MV-4-11 (cell line): ENCODE measurements around the gene NXT1.
"Not testable (repeated sequence)": the region's sequence is repeated elsewhere in the genome, so short reads cannot be mapped to it uniquely, and the experiment has no call there.

ENCODE experiments used
- DNase-seq: peaks from one replicate; lab custom pipeline; 2025; lab: John Stamatoyannopoulos, UW

Gene NXT1

DNA sequence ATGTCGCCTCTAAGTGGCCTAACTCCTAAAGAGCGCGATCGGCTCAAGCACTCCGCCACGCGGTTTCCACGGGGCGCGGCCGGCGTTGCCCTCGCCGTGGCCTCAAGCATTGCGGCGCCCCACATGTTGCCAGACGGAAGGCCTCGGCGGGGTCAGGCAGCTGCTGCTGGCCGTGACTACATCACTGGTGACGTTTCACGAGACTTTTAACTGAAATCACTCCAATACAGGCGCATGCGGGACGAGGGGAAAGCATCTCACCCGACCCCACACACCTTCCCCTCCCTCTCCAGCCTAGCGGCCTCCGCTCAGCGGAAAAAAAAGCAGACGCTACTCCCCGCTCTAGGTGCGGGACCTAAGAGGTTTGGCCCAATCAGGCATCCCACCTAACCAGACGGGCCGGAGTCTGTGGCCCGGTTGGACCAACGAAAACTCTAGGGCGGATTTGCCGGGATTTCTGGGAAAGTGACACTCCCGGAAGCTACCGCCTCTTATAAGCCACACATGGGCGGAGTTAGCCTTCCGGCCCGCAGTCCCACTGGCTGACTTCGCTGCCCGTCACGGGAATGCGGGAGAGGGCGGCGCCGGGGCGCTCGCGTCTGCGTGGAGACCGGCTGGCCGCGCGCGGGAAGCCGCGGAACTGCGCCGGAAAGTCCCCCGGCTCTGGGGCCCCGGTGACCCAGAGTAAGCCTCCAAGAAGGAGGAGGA is at the start of gene NXT1:
Gene NXT1, plus strand, starts transcription at position 596 of the 708 bp plus-strand sequence. CDS start 3,251 bp downstream, outside the sequence.
- peak; percentile 99 for DNase-seq

- DNase-seq: no peak
Observed at GRCh38 chr20:23301436-23302050, 49.0 kb upstream of the NXT1 start.

DNA sequence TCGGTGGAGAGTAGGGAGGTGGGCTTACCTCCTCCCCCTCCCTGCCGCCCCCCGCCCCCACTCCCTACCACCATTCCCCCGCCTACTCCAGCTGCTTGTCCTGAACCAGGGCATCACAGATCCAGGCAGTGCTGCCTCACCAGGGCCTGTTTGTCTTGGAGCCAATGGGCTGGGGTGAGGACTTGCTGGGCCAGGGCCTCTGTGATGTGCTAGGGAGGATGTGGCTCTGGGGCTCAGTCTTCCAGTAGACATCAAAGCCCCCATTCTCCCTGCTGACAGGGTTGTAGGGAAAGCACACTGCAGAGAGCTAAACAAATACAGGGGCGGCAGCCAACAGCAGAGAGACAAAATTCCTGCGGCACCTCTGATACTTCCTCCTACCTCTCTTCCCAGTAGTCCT is 48.2 kb upstream of the NXT1 start:
- DNase-seq: no peak

- no peak for DNase-seq
Observed at GRCh38 chr20:23302801-23303200, 47.8 kb upstream of the NXT1 start.

GRCh38 chr20:23303325-23304102 is 47.1 kb upstream of the NXT1 start:
- no peak for DNase-seq

- no peak for DNase-seq
Observed at GRCh38 chr20:23304616-23305015, 46.0 kb upstream of the NXT1 start.

GRCh38 chr20:23305098-23305497 is 45.5 kb upstream of the NXT1 start:
- peak; percentile 79 for DNase-seq

GRCh38 chr20:23307393-23307792 is 43.2 kb upstream of the NXT1 start:
- not testable (repeated sequence) for DNase-seq

DNA sequence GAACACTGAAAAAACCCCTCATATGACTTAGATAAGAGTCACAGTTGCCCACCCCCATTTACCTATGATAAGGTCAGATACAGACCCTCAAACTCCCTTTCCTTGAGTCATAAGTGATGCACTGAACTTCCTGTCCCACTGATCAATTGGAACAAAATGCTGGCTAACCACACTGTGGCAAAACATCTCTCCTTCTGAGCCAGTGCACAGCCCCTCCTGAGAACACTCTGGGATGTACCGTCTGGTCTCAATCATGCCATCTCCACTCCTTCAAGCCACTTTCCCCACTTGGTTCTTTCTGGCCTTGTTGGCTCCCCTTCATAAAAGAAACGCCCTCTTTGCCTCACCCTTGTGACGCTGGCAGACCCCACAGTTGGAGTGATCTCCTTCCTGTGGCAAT is 42.6 kb upstream of the NXT1 start:
- no peak for DNase-seq

DNA sequence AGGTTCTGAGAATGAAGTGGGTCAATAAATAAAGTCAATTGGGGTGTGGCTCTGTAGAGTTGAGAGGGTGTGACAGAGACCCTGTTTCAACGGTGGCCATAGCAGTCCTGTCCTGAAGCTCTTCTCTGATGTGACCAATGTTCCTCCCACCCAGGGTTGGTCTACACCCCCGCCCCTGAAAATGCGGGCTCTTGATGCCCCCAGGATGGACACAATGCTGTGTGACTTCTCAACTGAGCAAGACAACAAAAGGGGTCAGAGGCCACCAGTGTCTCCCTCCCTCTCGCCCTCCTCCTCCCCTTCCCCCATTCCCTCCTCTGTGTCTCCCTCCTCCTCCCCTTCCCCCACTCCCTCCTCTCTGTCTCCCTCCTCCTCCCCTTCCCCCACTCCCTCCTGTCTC is 41.7 kb upstream of the NXT1 start:
- no peak for DNase-seq

- no peak for DNase-seq
Observed at GRCh38 chr20:23309781-23310180, 40.8 kb upstream of the NXT1 start.

DNA sequence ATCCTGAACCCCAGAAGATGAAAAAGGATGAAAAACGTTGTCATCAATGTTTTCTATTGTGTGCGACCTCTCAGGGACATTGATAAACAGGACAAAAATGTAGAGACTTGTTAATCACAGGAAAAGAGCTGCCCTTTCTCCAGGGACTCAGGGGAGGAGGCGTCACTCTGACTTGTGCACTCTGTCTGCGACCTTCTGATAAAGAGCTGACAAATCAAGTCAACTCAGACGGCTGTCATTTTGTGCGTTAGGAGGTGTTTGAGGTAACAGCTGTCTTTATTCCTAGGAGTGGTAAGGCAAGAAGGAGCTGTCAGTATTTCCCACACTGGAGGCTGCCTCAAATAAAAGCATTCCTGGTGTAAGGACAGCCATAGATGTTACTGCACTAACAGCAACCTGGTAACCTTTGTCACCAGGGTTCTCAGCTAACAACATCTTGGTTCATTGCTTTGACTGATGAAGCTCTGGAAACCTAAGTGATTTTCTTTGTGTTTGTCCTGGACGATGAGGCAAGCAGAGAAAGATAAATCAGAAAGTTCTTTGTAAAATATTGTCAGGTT is 38.6 kb upstream of the NXT1 start:
- no peak for DNase-seq

DNA sequence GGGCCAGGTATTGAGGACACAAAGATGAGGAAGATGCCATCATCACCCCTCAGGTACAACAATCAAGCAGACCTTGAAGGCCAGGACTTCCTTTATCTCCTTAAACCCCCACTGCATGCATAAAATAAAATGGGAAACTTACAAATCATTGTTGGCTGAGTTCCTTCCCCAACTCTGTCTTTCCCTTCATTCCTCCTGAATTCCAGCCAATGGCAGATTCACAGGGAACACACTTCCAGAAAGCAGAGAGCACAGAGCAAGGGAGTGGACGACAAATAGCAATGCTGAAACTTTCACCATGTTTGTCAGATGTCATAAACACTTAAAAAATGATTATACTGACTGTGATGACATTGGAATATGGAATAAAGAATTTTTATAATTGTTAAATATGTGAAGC is 37.3 kb upstream of the NXT1 start:
- DNase-seq: no peak

DNA sequence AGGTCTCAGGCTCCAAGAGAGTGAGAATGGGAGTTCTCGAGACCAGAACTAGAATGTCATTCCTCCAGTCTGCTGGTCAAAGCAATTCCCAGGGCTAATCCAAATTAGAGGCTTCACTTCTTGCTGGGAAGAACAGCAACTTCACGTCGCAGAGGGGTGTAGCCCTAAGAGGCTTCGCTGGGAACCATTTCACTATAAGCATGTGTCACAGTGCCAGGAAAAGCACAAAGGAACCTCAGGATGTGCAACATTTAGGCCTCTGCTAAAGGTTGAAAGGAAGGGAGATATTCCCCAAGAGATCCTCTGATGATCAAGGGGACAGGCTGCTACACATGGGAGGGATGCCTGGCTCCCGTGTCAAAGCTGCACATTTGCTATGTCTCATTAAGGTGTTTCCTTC is 35.9 kb upstream of the NXT1 start:
- DNase-seq: no peak

DNA sequence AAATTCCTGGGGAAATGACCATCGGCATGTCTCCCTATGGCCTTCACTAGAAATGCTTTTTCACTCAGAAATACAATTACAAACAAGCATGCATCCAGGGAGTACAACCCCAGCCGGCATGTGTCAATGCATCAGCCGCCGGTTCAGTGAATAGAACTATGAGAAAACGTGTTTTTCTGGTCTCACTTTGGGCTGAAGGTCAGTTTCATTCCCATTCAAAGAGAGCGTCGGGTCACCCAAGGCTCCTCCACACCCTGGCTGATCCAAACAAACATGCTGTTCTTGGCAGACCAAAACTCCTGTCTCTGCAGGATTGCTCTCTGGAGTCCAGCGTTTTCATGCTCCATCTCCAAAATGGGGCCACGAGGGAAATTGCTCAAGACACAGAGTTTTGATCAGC is 35.5 kb upstream of the NXT1 start:
- DNase-seq: no peak

- DNase-seq: no peak
Observed at GRCh38 chr20:23316626-23317025, 34.0 kb upstream of the NXT1 start.

DNA sequence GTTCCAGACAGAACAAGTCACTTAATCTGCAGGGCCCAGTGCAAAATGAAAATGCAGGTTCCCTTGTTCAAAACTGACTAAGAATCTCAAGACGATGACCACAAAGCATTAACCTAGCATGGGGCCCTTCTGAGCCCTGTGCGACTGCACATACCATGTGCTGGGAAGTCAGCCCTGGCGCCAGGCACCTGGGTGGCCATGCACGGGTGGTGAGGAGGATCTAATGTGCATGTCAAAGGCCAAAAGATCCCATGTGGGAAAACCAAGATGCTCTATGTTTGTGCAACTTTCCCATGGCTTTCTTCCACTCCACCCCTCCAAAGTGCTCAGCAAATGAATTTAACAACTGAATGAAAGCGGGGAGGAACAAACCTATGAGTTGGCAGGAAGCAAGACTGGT is 33.5 kb upstream of the NXT1 start:
- no peak for DNase-seq

GRCh38 chr20:23318347-23318746 is 32.2 kb upstream of the NXT1 start:
- DNase-seq: no peak

GRCh38 chr20:23320317-23320716 is 30.3 kb upstream of the NXT1 start:
- DNase-seq: peak; percentile 72

DNA sequence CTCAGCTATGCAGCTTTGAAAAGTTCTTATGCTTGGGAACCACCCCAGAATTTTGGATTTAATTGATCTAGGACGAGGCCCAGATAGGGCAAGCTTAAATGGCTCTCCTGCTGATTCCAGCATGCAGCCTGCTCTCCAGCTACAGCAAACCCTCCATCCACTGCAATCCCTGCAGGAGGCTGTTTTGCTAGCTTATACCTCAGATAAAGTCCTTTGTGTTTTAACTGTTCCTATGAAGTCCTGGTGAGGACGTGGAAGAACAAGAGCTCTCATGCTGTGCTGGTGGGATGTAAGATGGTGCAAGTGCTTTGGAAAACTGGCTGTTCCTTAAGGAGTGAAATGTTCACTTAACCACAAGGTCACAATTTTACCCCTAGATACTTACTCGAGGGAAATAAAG is 25.5 kb upstream of the NXT1 start:
- DNase-seq: no peak

GRCh38 chr20:23326774-23327173 is 23.8 kb upstream of the NXT1 start:
- DNase-seq: no peak

DNA sequence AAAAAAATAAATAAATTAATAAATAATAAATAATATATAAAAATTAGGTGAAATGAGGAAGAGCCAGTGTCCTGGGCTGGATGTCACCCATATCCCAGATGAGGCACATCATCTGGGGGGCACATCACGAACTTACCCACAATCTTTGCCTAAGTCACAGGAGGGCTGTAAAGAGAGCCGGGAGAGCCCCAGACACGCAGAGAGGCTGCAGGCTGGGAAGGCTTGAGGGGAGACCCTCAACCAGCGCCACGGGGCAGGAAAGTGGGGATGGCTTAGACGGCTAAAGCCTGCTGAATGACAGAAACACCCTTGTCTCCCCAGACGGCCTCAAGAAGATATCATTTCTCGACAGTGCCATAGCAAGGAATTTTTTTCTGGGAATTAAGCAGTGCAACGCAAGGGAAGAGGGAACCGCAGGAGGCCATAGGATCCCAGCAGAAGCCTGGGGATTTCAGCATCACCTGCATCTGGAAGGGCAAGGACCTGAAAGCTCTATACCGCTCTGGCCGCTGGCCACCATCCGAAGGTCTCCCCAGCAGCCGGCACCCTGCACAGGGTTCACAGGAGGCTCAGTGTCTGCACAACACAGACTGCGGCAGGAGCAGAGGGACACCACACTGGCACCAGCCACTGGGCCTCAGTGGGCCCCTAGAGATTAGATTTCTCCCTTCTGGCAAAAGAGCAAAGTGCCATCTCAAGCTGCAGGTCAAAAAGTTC is 22.8 kb upstream of the NXT1 start:
- no peak for DNase-seq
